ENCODE measurements around the gene COPZ2. TPM values are rescaled to one million over a fixed set of nuclear protein-coding genes. Genes with fewer than 3 reads are reported as not detected.

COPZ2 gene
- total RNA-seq, 1 donor from 2014 or later: not detected

GRCh38 chr17:48059125-48059668, 21.6 kb upstream of the COPZ2 start:
- peaks cover 11% of the 10 kb centered on the region for H3K9me3 Mint-ChIP-seq (ENCODE audit: unreplicated experiment)
- no peak overlapping the region for H3K4me3 Mint-ChIP-seq (ENCODE audit: unreplicated experiment)
- peaks cover 13% of the 10 kb centered on the region for H3K27me3 Mint-ChIP-seq (ENCODE audit: unreplicated experiment)
- peaks cover 23% of the 10 kb centered on the region for H3K4me1 Mint-ChIP-seq (ENCODE audit: low read depth, unreplicated experiment)
- no peak overlapping the region for H3K27ac Mint-ChIP-seq (ENCODE audit: unreplicated experiment)
- TF ChIP-seq, protein P1, sequence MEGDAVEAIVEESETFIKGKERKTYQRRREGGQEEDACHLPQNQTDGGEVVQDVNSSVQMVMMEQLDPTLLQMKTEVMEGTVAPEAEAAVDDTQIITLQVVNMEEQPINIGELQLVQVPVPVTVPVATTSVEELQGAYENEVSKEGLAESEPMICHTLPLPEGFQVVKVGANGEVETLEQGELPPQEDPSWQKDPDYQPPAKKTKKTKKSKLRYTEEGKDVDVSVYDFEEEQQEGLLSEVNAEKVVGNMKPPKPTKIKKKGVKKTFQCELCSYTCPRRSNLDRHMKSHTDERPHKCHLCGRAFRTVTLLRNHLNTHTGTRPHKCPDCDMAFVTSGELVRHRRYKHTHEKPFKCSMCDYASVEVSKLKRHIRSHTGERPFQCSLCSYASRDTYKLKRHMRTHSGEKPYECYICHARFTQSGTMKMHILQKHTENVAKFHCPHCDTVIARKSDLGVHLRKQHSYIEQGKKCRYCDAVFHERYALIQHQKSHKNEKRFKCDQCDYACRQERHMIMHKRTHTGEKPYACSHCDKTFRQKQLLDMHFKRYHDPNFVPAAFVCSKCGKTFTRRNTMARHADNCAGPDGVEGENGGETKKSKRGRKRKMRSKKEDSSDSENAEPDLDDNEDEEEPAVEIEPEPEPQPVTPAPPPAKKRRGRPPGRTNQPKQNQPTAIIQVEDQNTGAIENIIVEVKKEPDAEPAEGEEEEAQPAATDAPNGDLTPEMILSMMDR (IDR thresholded peaks at IDR 0.05; ENCODE audit: partially characterized antibody, unreplicated experiment): no peak
- H3K36me3 Mint-ChIP-seq (ENCODE audit: unreplicated experiment): peaks cover 6% of the 10 kb centered on the region
- no peak for DNase-seq

DNA sequence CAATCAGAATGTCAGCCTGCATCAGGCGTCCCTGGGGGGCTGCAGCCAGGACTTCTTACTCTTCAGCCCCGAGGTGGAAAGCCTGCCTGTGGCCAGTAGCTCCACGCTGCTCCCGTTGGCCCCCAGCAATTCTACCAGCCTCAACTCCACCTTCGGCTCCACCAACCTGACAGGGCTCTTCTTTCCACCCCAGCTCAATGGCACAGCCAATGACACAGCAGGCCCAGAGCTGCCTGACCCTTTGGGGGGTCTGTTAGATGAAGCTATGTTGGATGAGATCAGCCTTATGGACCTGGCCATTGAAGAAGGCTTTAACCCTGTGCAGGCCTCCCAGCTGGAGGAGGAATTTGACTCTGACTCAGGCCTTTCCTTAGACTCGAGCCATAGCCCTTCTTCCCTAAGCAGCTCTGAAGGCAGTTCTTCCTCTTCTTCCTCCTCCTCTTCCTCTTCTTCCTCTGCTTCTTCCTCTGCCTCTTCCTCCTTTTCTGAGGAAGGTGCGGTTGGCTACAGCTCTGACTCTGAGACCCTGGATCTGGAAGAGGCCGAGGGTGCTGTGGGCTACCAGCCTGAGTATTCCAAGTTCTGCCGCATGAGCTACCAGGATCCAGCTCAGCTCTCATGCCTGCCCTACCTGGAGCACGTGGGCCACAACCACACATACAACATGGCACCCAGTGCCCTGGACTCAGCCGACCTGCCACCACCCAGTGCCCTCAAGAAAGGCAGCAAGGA, 21.0 kb upstream of the COPZ2 start:
- no peak for DNase-seq
- Mint-ChIP-seq H3K27ac (ENCODE audit: unreplicated experiment) (peak overlapping the region; percentile 52), H3K4me1 (ENCODE audit: low read depth, unreplicated experiment) (peaks cover 24% of the 10 kb centered on the region), H3K4me3 (ENCODE audit: unreplicated experiment) (no peak overlapping the region), H3K27me3 (ENCODE audit: unreplicated experiment) (peaks cover 14% of the 10 kb centered on the region), H3K36me3 (ENCODE audit: unreplicated experiment) (peaks cover 6% of the 10 kb centered on the region), H3K9me3 (ENCODE audit: unreplicated experiment) (peaks cover 11% of the 10 kb centered on the region)
- TF ChIP-seq, protein P1 (IDR thresholded peaks at IDR 0.05; ENCODE audit: partially characterized antibody, unreplicated experiment): no peak

DNA sequence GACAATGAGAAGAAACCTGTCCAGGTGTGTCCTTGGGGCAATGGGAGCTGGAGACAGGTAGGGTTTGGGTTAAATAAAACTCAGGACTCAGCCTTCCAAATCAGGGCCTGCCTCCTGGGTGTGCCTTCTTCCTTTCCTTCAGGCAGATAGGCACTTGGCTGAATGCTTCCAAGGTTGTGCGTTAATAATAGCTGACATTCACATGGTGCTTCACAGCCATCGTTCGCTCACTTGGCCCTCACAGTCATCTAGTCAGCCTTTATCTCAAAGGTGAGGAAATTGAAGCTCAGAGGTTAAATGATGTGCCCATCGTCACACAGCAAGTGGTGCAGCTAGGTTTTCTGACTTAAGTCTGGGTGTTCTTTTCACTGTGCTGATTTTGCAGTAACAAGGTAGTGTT, 20.0 kb upstream of the COPZ2 start:
- no peak for DNase-seq
- TF ChIP-seq, protein P1 (IDR thresholded peaks at IDR 0.05; ENCODE audit: partially characterized antibody, unreplicated experiment): no peak
- Mint-ChIP-seq H3K27me3 (ENCODE audit: unreplicated experiment) (peaks cover 18% of the 10 kb centered on the region), H3K4me3 (ENCODE audit: unreplicated experiment) (no peak overlapping the region), H3K27ac (ENCODE audit: unreplicated experiment) (no peak overlapping the region), H3K36me3 (ENCODE audit: unreplicated experiment) (peaks cover 6% of the 10 kb centered on the region), H3K4me1 (ENCODE audit: low read depth, unreplicated experiment) (peaks cover 33% of the 10 kb centered on the region), H3K9me3 (ENCODE audit: unreplicated experiment) (peaks cover 11% of the 10 kb centered on the region)

- H3K4me1 Mint-ChIP-seq (ENCODE audit: low read depth, unreplicated experiment): peaks cover 39% of the 10 kb centered on the region
- peaks cover 11% of the 10 kb centered on the region for H3K9me3 Mint-ChIP-seq (ENCODE audit: unreplicated experiment)
- H3K36me3 Mint-ChIP-seq (ENCODE audit: unreplicated experiment): peaks cover 6% of the 10 kb centered on the region
- H3K4me3 Mint-ChIP-seq (ENCODE audit: unreplicated experiment): peak overlapping the region; percentile 99
- peak overlapping the region; percentile 81 for H3K27ac Mint-ChIP-seq (ENCODE audit: unreplicated experiment)
- TF ChIP-seq, protein P1 (IDR thresholded peaks at IDR 0.05; ENCODE audit: partially characterized antibody, unreplicated experiment): no peak
- H3K27me3 Mint-ChIP-seq (ENCODE audit: unreplicated experiment): peaks cover 18% of the 10 kb centered on the region
- DNase-seq: no peak
Measured at GRCh38 chr17:48056879-48057278, 19.3 kb upstream of the COPZ2 start.

DNA sequence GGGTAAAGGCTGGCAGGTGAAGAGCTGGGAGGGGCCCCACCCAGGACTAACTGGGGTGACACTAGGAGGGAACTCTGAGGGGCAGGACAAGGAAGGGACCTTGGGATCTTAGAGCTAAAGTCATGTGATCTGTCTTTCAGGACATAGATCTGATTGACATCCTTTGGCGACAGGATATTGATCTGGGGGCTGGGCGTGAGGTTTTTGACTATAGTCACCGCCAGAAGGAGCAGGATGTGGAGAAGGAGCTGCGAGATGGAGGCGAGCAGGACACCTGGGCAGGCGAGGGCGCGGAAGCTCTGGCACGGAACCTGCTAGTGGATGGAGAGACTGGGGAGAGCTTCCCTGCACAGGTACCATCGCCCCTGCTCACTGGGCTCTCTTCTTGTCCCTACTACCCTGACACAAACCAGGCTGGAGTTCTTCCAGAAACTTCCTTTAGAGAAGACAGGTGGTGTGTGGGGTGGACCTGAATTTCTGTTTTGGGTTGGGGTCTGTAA, 18.7 kb upstream of the COPZ2 start:
- H3K4me3 Mint-ChIP-seq (ENCODE audit: unreplicated experiment): peak overlapping the region; percentile 99
- TF ChIP-seq, protein P1 (IDR thresholded peaks at IDR 0.05; ENCODE audit: partially characterized antibody, unreplicated experiment): no peak
- H3K27ac Mint-ChIP-seq (ENCODE audit: unreplicated experiment): peak overlapping the region; percentile 94
- H3K9me3 Mint-ChIP-seq (ENCODE audit: unreplicated experiment): peaks cover 11% of the 10 kb centered on the region
- DNase-seq: no peak
- peaks cover 45% of the 10 kb centered on the region for H3K4me1 Mint-ChIP-seq (ENCODE audit: low read depth, unreplicated experiment)
- peaks cover 18% of the 10 kb centered on the region for H3K27me3 Mint-ChIP-seq (ENCODE audit: unreplicated experiment)
- peaks cover 6% of the 10 kb centered on the region for H3K36me3 Mint-ChIP-seq (ENCODE audit: unreplicated experiment)
